ENCODE data around the gene DDA1.

DDA1 gene

GRCh38 chr19:17311455-17312188 is 2.3 kb downstream of the DDA1 start (continued):
- TF ChIP-seq ZNF324 (tag by site-specific recombination; IDR thresholded peaks at IDR 0.05) (no peak), ZBTB44 (tag by site-specific recombination; IDR thresholded peaks at IDR 0.05) (no peak), ZNF560 (tag by site-specific recombination; IDR thresholded peaks at IDR 0.05; ENCODE audit: borderline replicate concordance) (no peak), GFI1B (tag by site-specific recombination; IDR thresholded peaks at IDR 0.05) (no peak), ZFP41 (tag by site-specific recombination; IDR thresholded peaks at IDR 0.05; ENCODE audit: borderline replicate concordance) (no peak), BCL11B (tag by site-specific recombination; IDR thresholded peaks at IDR 0.05; ENCODE audit: low read depth) (no peak)

- no peaks in the 10 kb centered on the region for H3K9me3 ChIP-seq (ENCODE audit: control insufficient read depth, insufficient read depth, low read depth, low read length)
- TF ChIP-seq GLIS1 (tag by site-specific recombination; IDR thresholded peaks at IDR 0.05): peak; percentile 63
- no peak for TF ChIP-seq ZNF354C (tag by site-specific recombination; IDR thresholded peaks at IDR 0.05; ENCODE audit: borderline replicate concordance, low read depth)
- TF ChIP-seq SP2 (tag by site-specific recombination; IDR thresholded peaks at IDR 0.05): peak; percentile 11; the same call in 1 of the 2 replicates
- peak; percentile 41; the same call in 1 of the 2 replicates for TF ChIP-seq WT1 (tag by site-specific recombination; IDR thresholded peaks at IDR 0.05)
- no peak overlapping the region for H3K27ac ChIP-seq (ENCODE audit: extremely low read depth, low read depth, low read length)
- no peaks in the 10 kb centered on the region for H3K4me1 ChIP-seq (ENCODE audit: control insufficient read depth, insufficient read depth, low read length)
- CTCF ChIA-PET: interaction anchor here (0.6 to 1.6 kb wide), 2 partner anchors 21 to 23 kb away, joined by 3 read pairs; no protein-coding TSS in a partner anchor
- POLR2A ChIA-PET: no interaction called here
- H3K4me3 ChIP-seq (ENCODE audit: low read depth, low read length): no peak overlapping the region
- H3K36me3 ChIP-seq (ENCODE audit: control insufficient read depth in 2 of 2, insufficient read depth in 1 of 2, low read length in 2 of 2): peaks cover 3 to 44% of the 10 kb centered on the region in 2 experiments; a peak in 2 of 3 replicates
These were observed 3.1 kb downstream of the DDA1 start for GRCh38 chr19:17312189-17313113.

- TF ChIP-seq ZNF148 (tag by site-specific recombination; IDR thresholded peaks at IDR 0.05; ENCODE audit: borderline replicate concordance) (no peak), IKZF3 (tag by site-specific recombination; IDR thresholded peaks at IDR 0.05) (no peak), CTCF (tag by site-specific recombination; IDR thresholded peaks at IDR 0.05) (no peak), ZIC2 (tag by site-specific recombination; IDR thresholded peaks at IDR 0.05) (no peak), ZNF776 (tag by site-specific recombination; IDR thresholded peaks at IDR 0.05; ENCODE audit: borderline replicate concordance) (no peak), ZNF366 (tag by site-specific recombination; conservative IDR thresholded peaks at IDR 0.05) (no peak), ZNF223 (tag by site-specific recombination; IDR thresholded peaks at IDR 0.05) (no peak), ZNF324 (tag by site-specific recombination; IDR thresholded peaks at IDR 0.05) (no peak), ZNF423 (tag by site-specific recombination; IDR thresholded peaks at IDR 0.05) (no peak), ZFHX2 (tag by site-specific recombination; conservative IDR thresholded peaks at IDR 0.05) (no peak), ZNF48 (tag by site-specific recombination; IDR thresholded peaks at IDR 0.05) (no peak), KLF8 (tag by site-specific recombination; IDR thresholded peaks at IDR 0.05) (no peak), ZNF23 (tag by site-specific recombination; IDR thresholded peaks at IDR 0.05; ENCODE audit: borderline replicate concordance) (no peak), ZNF311 (tag by site-specific recombination; IDR thresholded peaks at IDR 0.05; ENCODE audit: borderline replicate concordance) (no peak), ZNF623 (tag by site-specific recombination; IDR thresholded peaks at IDR 0.05) (no peak)
- H3K4me3 ChIP-seq (ENCODE audit: low read depth, low read length): no peak overlapping the region
- H3K9me3 ChIP-seq (ENCODE audit: control insufficient read depth, insufficient read depth, low read depth, low read length): no peaks in the 10 kb centered on the region
- CTCF ChIA-PET: interaction anchor here (0.7 kb wide), 1 partner anchor 80 kb away, joined by 3 read pairs; no protein-coding TSS in a partner anchor
- POLR2A ChIA-PET: no interaction called here
- peaks cover 3 to 49% of the 10 kb centered on the region in 2 experiments; a peak in 2 of 3 replicates for H3K36me3 ChIP-seq (ENCODE audit: control insufficient read depth in 2 of 2, insufficient read depth in 1 of 2, low read length in 2 of 2)
- no peak overlapping the region for H3K27ac ChIP-seq (ENCODE audit: extremely low read depth, low read depth, low read length)
- no peaks in the 10 kb centered on the region for H3K4me1 ChIP-seq (ENCODE audit: control insufficient read depth, insufficient read depth, low read length)
These were observed 4.7 kb downstream of the DDA1 start for GRCh38 chr19:17314007-17314593.

All from HEK293 (cell line).